WTC11 (cell line): Measurements from ENCODE around the gene DDX10. TPM values are rescaled to one million over a fixed set of nuclear protein-coding genes. Genes with fewer than 3 reads are reported as not detected.

Experiments
- ATAC-seq: fragments of 200-7000 bp; cut with Tn5 transposase; 2 replicates; pipeline ENCODE4 v1.10.0; 2021; ENCODE audit warnings: mild to moderate bottlenecking, moderate library complexity
- CTCF ChIA-PET: fragments of 300-600 bp; sonication (Branson Sonifier 250); formaldehyde crosslinking; loops from one replicate; lab custom pipeline; 2021; ENCODE audit warnings: antibody characterized with exemption; lab: Charles Lee
- POLR2A ChIA-PET: fragments of 350-600 bp; sonication (Branson Sonifier 250); formaldehyde crosslinking; loops from one replicate; lab custom pipeline; 2021; ENCODE audit warnings: antibody characterized with exemption; lab: Charles Lee
- DNase-seq: peaks from one replicate; pipeline ENCODE4 v3.0.0; 2021; ENCODE audit warnings: low spot score
- H3K27ac Mint-ChIP-seq: 2 replicates; pipeline ENCODE4 v1.8.0; 2021; ENCODE audit warnings: mixed read lengths
- H3K27me3 Mint-ChIP-seq: 2 replicates; pipeline ENCODE4 v1.8.0; 2021; ENCODE audit warnings: low read depth, mild to moderate bottlenecking, moderate library complexity, mixed read lengths
- H3K36me3 Mint-ChIP-seq: 2 replicates; pipeline ENCODE4 v1.8.0; 2021; ENCODE audit warnings: mixed read lengths
- H3K4me1 Mint-ChIP-seq: 2 replicates; pipeline ENCODE4 v1.8.0; 2022; ENCODE audit warnings: mixed read lengths
- H3K4me3 Mint-ChIP-seq: 2 replicates; pipeline ENCODE4 v1.8.0; 2021; ENCODE audit warnings: mild to moderate bottlenecking, moderate library complexity, mixed read lengths
- H3K9me3 Mint-ChIP-seq: 2 replicates; pipeline ENCODE4 v1.8.0; 2021; ENCODE audit warnings: mixed read lengths
- FOXJ3 ChIP-seq: sonication (generic); formaldehyde crosslinking; IDR thresholded peaks from 2 replicates; pipeline ENCODE4 v1.9.0; 2021; ENCODE audit warnings: missing genetic modification reagents, mild to moderate bottlenecking, borderline replicate concordance
- GRHL2 ChIP-seq: fragments of 250-450 bp; sonication (Bioruptor Pico); IDR thresholded peaks from 2 replicates; pipeline ENCODE4 v1.8.0; 2022; ENCODE audit warnings: mild to moderate bottlenecking, moderate library complexity; ENCODE audit not compliant: insufficient replicate concordance, severe bottlenecking
- IRF2 ChIP-seq: sonication (generic); formaldehyde crosslinking; IDR thresholded peaks from 2 replicates; pipeline ENCODE4 v1.8.0; 2022; ENCODE audit warnings: low read depth, missing genetic modification reagents, borderline replicate concordance
- KAT7 ChIP-seq: sonication (generic); formaldehyde crosslinking; IDR thresholded peaks from 2 replicates; pipeline ENCODE4 v1.8.1; 2023; ENCODE audit warnings: missing genetic modification reagents, mild to moderate bottlenecking, borderline replicate concordance
- MYBL2 ChIP-seq: sonication (generic); formaldehyde crosslinking; IDR thresholded peaks from 2 replicates; pipeline ENCODE4 v1.8.1; 2023; ENCODE audit warnings: mild to moderate bottlenecking, moderate library complexity, missing genetic modification reagents
- NFE2L1 ChIP-seq: sonication (generic); formaldehyde crosslinking; IDR thresholded peaks from 2 replicates; pipeline ENCODE4 v1.8.1; 2023; ENCODE audit warnings: missing genetic modification reagents
- SP1 ChIP-seq: sonication (generic); formaldehyde crosslinking; conservative IDR thresholded peaks from 2 replicates; pipeline ENCODE4 v1.8.1; 2022; ENCODE audit warnings: missing genetic modification reagents
- ZBTB21 ChIP-seq: sonication (generic); formaldehyde crosslinking; IDR thresholded peaks from 2 replicates; pipeline ENCODE4 v1.8.1; 2023; ENCODE audit warnings: mild to moderate bottlenecking, missing genetic modification reagents, borderline replicate concordance
- ZNF121 ChIP-seq: sonication (generic); formaldehyde crosslinking; IDR thresholded peaks from 2 replicates; pipeline ENCODE4 v1.8.0; 2023; ENCODE audit warnings: missing genetic modification reagents
- ZNF263 ChIP-seq: sonication (generic); formaldehyde crosslinking; IDR thresholded peaks from 2 replicates; pipeline ENCODE4 v1.8.1; 2022; ENCODE audit warnings: low read depth, mild to moderate bottlenecking, moderate library complexity, missing genetic modification reagents
- total RNA-seq: library from RNA; stranded (reverse); gene quantifications from 3 replicates; pipeline ENCODE4 v1.2.3, GENCODE V29; 2021
- TF ChIP-seq, protein P1 (sequence below): fragments of 200-600 bp; IDR thresholded peaks from 2 replicates; pipeline ENCODE4 v1.8.0; 2022; ENCODE audit warnings: antibody characterized with exemption
- TF ChIP-seq, protein P2 (sequence below): sonication (generic); formaldehyde crosslinking; IDR thresholded peaks from 2 replicates; pipeline ENCODE4 v1.8.0; 2022; ENCODE audit warnings: mild to moderate bottlenecking, missing genetic modification reagents
- TF ChIP-seq, protein P3 (sequence below): sonication (generic); formaldehyde crosslinking; IDR thresholded peaks from 2 replicates; pipeline ENCODE4 v1.8.1; 2023; ENCODE audit warnings: mild to moderate bottlenecking, moderate library complexity, missing genetic modification reagents
- TF ChIP-seq, protein P4 (sequence below): sonication (generic); formaldehyde crosslinking; IDR thresholded peaks from 2 replicates; pipeline ENCODE4 v1.8.1; 2022; ENCODE audit warnings: missing genetic modification reagents, borderline replicate concordance
- TF ChIP-seq, protein P5 (sequence below): fragments of 250-450 bp; sonication (Bioruptor Pico); IDR thresholded peaks from 2 replicates; pipeline ENCODE4 v1.9.0; 2021; ENCODE audit warnings: moderate library complexity, mild to moderate bottlenecking, inconsistent platforms, borderline replicate concordance
- TF ChIP-seq, protein P6 (sequence below): sonication (generic); formaldehyde crosslinking; IDR thresholded peaks from 2 replicates; pipeline ENCODE4 v1.8.1; 2023; ENCODE audit warnings: mild to moderate bottlenecking, missing genetic modification reagents, moderate library complexity
- TF ChIP-seq, protein P7 (sequence below): sonication (generic); formaldehyde crosslinking; IDR thresholded peaks from 2 replicates; pipeline ENCODE4 v1.8.0; 2022; ENCODE audit warnings: mild to moderate bottlenecking, missing genetic modification reagents
- TF ChIP-seq, protein P8 (sequence below): sonication (generic); formaldehyde crosslinking; IDR thresholded peaks from 2 replicates; pipeline ENCODE4 v1.8.0; 2023; ENCODE audit warnings: missing genetic modification reagents
- TF ChIP-seq, protein P9 (sequence below): sonication (generic); formaldehyde crosslinking; IDR thresholded peaks from 2 replicates; pipeline ENCODE4 v1.8.1; 2022; ENCODE audit warnings: mild to moderate bottlenecking, moderate library complexity, missing genetic modification reagents

Gene DDX10
- total RNA-seq, 1 experiment from 2014 or later: 56.8 TPM

DNA sequence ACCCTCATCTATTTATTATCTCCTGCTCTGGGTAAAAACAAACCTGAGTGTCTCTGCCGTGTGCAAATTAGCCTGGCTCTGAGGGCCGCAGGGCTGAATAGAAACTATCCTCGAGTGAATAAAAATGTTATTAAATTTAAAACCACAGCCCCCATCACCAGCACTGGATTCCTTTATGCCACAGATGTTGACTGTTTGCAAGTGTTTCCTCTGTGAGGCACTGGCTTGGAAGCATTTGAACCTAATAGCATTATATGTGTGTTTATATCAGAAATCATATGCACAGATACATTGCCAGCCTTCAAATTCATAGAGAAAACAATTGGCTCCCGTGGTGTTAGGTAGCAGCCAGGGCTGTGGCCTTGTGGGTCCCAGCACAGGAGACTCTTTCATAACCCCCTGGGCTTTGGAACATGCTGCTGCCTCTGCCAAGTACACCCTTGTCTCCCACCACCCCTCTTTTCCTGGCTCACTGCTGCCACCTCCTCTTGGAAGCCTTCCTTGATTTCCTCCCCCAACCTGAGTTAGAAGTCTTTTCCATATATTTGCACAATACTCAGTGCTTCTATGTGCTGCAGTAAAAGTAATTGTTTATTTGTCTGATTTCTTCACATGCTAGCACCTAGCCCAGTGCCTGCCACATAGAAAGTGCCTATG, 294.4 kb downstream of the DDX10 start (continued):
- no peak for TF ChIP-seq IRF2 (CRISPR knock-in tag)
- TF ChIP-seq, protein P1, sequence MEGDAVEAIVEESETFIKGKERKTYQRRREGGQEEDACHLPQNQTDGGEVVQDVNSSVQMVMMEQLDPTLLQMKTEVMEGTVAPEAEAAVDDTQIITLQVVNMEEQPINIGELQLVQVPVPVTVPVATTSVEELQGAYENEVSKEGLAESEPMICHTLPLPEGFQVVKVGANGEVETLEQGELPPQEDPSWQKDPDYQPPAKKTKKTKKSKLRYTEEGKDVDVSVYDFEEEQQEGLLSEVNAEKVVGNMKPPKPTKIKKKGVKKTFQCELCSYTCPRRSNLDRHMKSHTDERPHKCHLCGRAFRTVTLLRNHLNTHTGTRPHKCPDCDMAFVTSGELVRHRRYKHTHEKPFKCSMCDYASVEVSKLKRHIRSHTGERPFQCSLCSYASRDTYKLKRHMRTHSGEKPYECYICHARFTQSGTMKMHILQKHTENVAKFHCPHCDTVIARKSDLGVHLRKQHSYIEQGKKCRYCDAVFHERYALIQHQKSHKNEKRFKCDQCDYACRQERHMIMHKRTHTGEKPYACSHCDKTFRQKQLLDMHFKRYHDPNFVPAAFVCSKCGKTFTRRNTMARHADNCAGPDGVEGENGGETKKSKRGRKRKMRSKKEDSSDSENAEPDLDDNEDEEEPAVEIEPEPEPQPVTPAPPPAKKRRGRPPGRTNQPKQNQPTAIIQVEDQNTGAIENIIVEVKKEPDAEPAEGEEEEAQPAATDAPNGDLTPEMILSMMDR: no peak
- TF ChIP-seq, all 79 proteins: peak for 0

DNA sequence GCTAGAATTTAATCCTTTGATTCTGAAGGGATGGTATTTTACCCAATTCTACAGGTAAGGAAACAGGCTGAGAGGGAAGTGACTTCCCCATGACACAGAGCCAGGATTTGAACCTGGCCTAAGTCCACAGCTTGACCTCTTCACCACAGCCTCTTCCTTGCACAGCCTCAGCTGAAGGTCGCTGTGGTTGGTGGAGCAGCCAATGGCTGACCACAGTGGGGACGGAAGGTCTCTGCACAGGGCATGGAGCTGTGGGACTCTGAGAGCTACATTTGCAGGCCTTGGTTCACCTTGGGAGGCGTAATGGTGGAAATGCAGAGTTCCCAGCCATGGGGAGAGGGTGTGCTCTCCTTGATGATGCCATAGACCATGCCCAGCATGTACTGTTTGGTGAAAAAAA, 295.0 kb downstream of the DDX10 start:
- Mint-ChIP-seq H3K27me3 (no peaks in the 10 kb centered on the region), H3K36me3 (no peaks in the 10 kb centered on the region; the same call in 1 of the 2 replicates), H3K4me3 (no peak overlapping the region), H3K4me1 (peaks cover 40% of the 10 kb centered on the region), H3K27ac (no peak overlapping the region), H3K9me3 (peaks cover 8% of the 10 kb centered on the region)
- ATAC-seq (no peak; the same call in 1 of the 2 replicates), DNase-seq (no peak)
- ChIA-PET CTCF (no interaction called here), POLR2A (no interaction called here)
- TF ChIP-seq, protein P2, sequence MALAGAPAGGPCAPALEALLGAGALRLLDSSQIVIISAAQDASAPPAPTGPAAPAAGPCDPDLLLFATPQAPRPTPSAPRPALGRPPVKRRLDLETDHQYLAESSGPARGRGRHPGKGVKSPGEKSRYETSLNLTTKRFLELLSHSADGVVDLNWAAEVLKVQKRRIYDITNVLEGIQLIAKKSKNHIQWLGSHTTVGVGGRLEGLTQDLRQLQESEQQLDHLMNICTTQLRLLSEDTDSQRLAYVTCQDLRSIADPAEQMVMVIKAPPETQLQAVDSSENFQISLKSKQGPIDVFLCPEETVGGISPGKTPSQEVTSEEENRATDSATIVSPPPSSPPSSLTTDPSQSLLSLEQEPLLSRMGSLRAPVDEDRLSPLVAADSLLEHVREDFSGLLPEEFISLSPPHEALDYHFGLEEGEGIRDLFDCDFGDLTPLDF (CRISPR knock-in tag): no peak
- no peak for TF ChIP-seq ZNF121 (CRISPR knock-in tag)
- TF ChIP-seq, protein P3, sequence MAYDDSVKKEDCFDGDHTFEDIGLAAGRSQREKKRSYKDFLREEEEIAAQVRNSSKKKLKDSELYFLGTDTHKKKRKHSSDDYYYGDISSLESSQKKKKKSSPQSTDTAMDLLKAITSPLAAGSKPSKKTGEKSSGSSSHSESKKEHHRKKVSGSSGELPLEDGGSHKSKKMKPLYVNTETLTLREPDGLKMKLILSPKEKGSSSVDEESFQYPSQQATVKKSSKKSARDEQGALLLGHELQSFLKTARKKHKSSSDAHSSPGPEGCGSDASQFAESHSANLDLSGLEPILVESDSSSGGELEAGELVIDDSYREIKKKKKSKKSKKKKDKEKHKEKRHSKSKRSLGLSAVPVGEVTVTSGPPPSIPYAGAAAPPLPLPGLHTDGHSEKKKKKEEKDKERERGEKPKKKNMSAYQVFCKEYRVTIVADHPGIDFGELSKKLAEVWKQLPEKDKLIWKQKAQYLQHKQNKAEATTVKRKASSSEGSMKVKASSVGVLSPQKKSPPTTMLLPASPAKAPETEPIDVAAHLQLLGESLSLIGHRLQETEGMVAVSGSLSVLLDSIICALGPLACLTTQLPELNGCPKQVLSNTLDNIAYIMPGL (CRISPR knock-in tag): no peak
- TF ChIP-seq, protein P4, sequence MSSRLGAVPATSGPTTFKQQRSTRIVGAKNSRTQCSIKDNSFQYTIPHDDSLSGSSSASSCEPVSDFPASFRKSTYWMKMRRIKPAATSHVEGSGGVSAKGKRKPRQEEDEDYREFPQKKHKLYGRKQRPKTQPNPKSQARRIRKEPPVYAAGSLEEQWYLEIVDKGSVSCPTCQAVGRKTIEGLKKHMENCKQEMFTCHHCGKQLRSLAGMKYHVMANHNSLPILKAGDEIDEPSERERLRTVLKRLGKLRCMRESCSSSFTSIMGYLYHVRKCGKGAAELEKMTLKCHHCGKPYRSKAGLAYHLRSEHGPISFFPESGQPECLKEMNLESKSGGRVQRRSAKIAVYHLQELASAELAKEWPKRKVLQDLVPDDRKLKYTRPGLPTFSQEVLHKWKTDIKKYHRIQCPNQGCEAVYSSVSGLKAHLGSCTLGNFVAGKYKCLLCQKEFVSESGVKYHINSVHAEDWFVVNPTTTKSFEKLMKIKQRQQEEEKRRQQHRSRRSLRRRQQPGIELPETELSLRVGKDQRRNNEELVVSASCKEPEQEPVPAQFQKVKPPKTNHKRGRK: no peak
- TF ChIP-seq, protein P5, sequence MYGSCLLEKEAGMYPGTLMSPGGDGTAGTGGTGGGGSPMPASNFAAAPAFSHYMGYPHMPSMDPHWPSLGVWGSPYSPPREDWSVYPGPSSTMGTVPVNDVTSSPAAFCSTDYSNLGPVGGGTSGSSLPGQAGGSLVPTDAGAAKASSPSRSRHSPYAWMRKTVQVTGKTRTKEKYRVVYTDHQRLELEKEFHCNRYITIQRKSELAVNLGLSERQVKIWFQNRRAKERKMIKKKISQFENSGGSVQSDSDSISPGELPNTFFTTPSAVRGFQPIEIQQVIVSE (CRISPR knock-in tag): no peak
- TF ChIP-seq GRHL2 (CRISPR knock-in tag): no peak

DNA sequence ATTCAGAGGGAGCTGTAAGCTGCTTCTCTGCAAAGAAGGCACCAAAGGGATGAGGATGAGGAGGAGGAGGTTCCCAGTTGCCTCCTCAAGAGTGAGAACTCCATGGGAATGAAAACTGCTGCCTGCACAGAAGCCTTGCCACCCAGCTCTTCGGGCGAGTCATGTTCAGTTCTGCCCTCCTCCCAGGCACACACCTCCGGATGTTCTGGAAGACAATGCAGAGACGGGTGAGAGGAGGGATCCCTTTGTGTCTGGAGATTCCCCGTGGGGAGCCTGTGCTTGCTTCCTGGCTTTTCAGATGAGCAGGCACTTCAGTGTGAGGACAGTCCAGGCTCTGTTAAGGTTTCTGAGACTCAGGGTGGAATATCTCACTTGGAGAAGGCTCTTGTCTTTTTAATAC, 295.6 kb downstream of the DDX10 start:
- ATAC-seq: peak; percentile 83
- Mint-ChIP-seq H3K36me3 (no peaks in the 10 kb centered on the region; the same call in 1 of the 2 replicates), H3K27me3 (no peaks in the 10 kb centered on the region), H3K4me1 (peaks cover 44% of the 10 kb centered on the region), H3K27ac (no peak overlapping the region), H3K4me3 (no peak overlapping the region)
- peak; percentile 37; the same call in 1 of the 2 replicates for TF ChIP-seq MYBL2 (CRISPR knock-in tag)
- TF ChIP-seq, protein P6, sequence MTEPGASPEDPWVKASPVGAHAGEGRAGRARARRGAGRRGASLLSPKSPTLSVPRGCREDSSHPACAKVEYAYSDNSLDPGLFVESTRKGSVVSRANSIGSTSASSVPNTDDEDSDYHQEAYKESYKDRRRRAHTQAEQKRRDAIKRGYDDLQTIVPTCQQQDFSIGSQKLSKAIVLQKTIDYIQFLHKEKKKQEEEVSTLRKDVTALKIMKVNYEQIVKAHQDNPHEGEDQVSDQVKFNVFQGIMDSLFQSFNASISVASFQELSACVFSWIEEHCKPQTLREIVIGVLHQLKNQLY: no peak
- TF ChIP-seq, all 79 proteins: peak for 1
- peaks cover 9% of the 10 kb centered on the region for H3K9me3 Mint-ChIP-seq
- DNase-seq: peak; percentile 29
- ChIA-PET CTCF (no interaction called here), POLR2A (no interaction called here)

DNA sequence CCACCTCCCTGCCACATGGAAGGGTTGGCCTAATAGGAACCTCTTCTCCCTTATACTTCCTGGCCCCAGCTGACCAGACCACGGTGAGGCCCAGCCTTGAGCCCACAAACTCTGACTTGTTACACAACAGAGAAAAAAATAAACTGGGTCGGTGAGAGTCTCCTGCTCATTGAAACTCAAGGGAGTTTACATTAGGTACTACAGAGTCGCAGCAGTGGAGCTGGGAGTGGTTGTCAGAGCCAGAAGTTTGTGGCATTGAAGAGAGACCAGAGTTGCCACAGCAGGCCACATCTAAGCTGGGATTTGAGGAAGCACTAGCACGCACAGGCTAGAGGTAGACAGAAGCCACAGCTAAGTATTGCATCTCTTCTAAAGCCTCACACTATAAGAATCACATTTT, 296.2 kb downstream of the DDX10 start:
- no peak overlapping the region for H3K4me3 Mint-ChIP-seq
- DNase-seq: no peak
- ATAC-seq: no peak
- ChIA-PET CTCF (no interaction called here), POLR2A (no interaction called here)
- H3K27ac Mint-ChIP-seq: peak overlapping the region; percentile 23; the same call in 1 of the 2 replicates
- H3K27me3 Mint-ChIP-seq: no peaks in the 10 kb centered on the region
- no peaks in the 10 kb centered on the region; the same call in 1 of the 2 replicates for H3K36me3 Mint-ChIP-seq
- H3K9me3 Mint-ChIP-seq: peaks cover 14% of the 10 kb centered on the region
- peaks cover 48% of the 10 kb centered on the region for H3K4me1 Mint-ChIP-seq
- TF ChIP-seq FOXJ3 (CRISPR knock-in tag) (no peak), ZNF263 (CRISPR knock-in tag) (no peak), KAT7 (CRISPR knock-in tag) (no peak), MYBL2 (CRISPR knock-in tag) (no peak), NFE2L1 (no peak), ZBTB21 (CRISPR knock-in tag) (no peak), SP1 (CRISPR knock-in tag) (no peak)
- TF ChIP-seq, protein P7, sequence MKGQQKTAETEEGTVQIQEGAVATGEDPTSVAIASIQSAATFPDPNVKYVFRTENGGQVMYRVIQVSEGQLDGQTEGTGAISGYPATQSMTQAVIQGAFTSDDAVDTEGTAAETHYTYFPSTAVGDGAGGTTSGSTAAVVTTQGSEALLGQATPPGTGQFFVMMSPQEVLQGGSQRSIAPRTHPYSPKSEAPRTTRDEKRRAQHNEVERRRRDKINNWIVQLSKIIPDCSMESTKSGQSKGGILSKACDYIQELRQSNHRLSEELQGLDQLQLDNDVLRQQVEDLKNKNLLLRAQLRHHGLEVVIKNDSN (CRISPR knock-in tag): no peak
- TF ChIP-seq, protein P8, sequence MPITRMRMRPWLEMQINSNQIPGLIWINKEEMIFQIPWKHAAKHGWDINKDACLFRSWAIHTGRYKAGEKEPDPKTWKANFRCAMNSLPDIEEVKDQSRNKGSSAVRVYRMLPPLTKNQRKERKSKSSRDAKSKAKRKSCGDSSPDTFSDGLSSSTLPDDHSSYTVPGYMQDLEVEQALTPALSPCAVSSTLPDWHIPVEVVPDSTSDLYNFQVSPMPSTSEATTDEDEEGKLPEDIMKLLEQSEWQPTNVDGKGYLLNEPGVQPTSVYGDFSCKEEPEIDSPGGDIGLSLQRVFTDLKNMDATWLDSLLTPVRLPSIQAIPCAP (CRISPR knock-in tag): no peak
- TF ChIP-seq, protein P9, sequence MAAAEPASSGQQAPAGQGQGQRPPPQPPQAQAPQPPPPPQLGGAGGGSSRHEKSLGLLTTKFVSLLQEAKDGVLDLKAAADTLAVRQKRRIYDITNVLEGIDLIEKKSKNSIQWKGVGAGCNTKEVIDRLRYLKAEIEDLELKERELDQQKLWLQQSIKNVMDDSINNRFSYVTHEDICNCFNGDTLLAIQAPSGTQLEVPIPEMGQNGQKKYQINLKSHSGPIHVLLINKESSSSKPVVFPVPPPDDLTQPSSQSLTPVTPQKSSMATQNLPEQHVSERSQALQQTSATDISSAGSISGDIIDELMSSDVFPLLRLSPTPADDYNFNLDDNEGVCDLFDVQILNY: no peak
